Mammary epithelial cell (primary cell): ENCODE measurements around the gene CLEC16A.

Experiments used
- EZH2 ChIP-seq: IDR thresholded peaks from 2 replicates; pipeline ENCODE4 v1.6.1; 2012; ENCODE audit warnings: low read length, inconsistent platforms, borderline replicate concordance
- TF ChIP-seq, protein P1 (sequence below), 2 donors: IDR thresholded peaks in 1 of 2; conservative IDR thresholded peaks in 1 of 2; 2 replicates each; pipeline ENCODE4 v1.5.1; 2011 to 2012; ENCODE audit warnings: inconsistent platforms in 2 of 2, low read length in 2 of 2, mild to moderate bottlenecking in 2 of 2, control low read depth in 1 of 2, low read depth in 1 of 2; ENCODE audit not compliant: insufficient read depth in 1 of 2; ENCODE audit errors: extremely low read depth in 1 of 2

GRCh38 chr16:11211977-11212797 lies 267.8 kb downstream of the CLEC16A start:
- TF ChIP-seq, protein P1, sequence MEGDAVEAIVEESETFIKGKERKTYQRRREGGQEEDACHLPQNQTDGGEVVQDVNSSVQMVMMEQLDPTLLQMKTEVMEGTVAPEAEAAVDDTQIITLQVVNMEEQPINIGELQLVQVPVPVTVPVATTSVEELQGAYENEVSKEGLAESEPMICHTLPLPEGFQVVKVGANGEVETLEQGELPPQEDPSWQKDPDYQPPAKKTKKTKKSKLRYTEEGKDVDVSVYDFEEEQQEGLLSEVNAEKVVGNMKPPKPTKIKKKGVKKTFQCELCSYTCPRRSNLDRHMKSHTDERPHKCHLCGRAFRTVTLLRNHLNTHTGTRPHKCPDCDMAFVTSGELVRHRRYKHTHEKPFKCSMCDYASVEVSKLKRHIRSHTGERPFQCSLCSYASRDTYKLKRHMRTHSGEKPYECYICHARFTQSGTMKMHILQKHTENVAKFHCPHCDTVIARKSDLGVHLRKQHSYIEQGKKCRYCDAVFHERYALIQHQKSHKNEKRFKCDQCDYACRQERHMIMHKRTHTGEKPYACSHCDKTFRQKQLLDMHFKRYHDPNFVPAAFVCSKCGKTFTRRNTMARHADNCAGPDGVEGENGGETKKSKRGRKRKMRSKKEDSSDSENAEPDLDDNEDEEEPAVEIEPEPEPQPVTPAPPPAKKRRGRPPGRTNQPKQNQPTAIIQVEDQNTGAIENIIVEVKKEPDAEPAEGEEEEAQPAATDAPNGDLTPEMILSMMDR (conservative IDR thresholded peaks at IDR 0.05 in 1 of 2, IDR thresholded peaks at IDR 0.05 in 1 of 2; ENCODE audit: extremely low read depth in 1 of 2, insufficient read depth in 1 of 2, low read depth in 1 of 2, low read length in 2 of 2): no peak
- TF ChIP-seq EZH2: no peak
